CD1c-positive myeloid dendritic cell (primary cell): Measurements from ENCODE around the gene TIGAR.

ENCODE experiments used
- DNase-seq: peaks from one replicate; pipeline ENCODE4 v3.0.0-alpha.2; 2016; ENCODE audit errors: extremely low spot score

The TIGAR gene, protein sequence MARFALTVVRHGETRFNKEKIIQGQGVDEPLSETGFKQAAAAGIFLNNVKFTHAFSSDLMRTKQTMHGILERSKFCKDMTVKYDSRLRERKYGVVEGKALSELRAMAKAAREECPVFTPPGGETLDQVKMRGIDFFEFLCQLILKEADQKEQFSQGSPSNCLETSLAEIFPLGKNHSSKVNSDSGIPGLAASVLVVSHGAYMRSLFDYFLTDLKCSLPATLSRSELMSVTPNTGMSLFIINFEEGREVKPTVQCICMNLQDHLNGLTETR

GRCh38 chr12:4320853-4321701 lies at the start of gene TIGAR:
TIGAR (plus strand) TSS chr12:4321213; CDS start chr12:4321272, 59 bp downstream.
- peak; percentile 99 for DNase-seq

GRCh38 chr12:4271717-4272423 lies 49.1 kb upstream of the TIGAR start:
- DNase-seq, result peak; percentile 76

DNA sequence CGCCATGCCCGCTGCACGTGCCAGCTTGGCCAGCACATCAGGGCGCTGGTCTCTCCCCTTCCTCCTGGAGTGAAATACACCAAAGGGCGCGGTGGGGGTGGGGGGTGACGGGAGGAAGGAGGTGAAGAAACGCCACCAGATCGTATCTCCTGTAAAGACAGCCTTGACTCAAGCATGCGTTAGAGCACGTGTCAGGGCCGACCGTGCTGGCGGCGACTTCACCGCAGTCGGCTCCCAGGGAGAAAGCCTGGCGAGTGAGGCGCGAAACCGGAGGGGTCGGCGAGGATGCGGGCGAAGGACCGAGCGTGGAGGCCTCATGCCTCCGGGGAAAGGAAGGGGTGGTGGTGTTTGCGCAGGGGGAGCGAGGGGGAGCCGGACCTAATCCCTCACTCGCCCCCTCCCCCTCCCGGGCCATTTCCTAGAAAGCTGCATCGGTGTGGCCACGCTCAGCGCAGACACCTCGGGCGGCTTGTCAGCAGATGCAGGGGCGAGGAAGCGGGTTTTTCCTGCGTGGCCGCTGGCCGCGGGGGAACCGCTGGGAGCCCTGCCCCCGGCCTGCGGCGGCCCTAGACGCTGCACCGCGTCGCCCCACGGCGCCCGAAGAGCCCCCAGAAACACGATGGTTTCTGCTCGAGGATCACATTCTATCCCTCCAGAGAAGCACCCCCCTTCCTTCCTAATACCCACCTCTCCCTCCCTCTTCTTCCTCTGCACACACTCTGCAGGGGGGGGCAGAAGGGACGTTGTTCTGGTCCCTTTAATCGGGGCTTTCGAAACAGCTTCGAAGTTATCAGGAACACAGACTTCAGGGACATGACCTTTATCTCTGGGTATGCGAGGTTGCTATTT lies 48.4 kb upstream of the TIGAR start:
- DNase-seq, result peak; percentile 50

DNA sequence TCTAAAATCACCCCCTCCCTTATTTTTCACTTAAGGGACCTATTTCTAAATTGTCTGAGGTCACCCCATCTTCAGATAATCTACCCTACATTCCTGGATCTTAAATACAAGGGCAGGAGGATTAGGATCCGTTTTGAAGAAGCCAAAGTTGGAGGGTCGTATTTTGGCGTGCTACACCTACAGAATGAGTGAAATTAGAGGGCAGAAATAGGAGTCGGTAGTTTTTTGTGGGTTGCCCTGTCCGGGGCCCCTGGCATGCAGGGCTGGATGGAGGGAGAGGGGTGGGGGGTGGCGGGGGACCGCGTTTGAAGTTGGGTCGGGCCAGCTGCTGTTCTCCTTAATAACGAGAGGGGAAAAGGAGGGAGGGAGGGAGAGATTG lies 47.8 kb upstream of the TIGAR start:
- DNase-seq, result no peak

DNA sequence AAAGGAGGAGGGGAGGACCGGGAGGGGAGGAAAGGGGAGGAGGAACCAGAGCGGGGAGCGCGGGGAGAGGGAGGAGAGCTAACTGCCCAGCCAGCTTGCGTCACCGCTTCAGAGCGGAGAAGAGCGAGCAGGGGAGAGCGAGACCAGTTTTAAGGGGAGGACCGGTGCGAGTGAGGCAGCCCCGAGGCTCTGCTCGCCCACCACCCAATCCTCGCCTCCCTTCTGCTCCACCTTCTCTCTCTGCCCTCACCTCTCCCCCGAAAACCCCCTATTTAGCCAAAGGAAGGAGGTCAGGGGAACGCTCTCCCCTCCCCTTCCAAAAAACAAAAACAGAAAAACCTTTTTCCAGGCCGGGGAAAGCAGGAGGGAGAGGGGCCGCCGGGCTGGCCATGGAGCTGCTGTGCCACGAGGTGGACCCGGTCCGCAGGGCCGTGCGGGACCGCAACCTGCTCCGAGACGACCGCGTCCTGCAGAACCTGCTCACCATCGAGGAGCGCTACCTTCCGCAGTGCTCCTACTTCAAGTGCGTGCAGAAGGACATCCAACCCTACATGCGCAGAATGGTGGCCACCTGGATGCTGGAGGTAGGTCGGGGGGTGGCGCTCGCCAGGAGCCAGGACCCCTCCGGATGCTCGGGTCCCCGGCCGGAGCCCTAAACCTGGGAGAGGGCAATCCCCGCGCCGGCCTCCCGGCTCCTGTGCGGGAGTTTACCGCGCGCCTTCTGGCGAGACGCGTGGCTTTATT lies 47.2 kb upstream of the TIGAR start, which contains the start of gene CCND2:
Gene CCND2 (plus strand): TSS at position 111 of the 744 bp plus-strand sequence. CDS start 279 bp downstream, at position 390.
- DNase-seq, result peak; percentile 73

DNA sequence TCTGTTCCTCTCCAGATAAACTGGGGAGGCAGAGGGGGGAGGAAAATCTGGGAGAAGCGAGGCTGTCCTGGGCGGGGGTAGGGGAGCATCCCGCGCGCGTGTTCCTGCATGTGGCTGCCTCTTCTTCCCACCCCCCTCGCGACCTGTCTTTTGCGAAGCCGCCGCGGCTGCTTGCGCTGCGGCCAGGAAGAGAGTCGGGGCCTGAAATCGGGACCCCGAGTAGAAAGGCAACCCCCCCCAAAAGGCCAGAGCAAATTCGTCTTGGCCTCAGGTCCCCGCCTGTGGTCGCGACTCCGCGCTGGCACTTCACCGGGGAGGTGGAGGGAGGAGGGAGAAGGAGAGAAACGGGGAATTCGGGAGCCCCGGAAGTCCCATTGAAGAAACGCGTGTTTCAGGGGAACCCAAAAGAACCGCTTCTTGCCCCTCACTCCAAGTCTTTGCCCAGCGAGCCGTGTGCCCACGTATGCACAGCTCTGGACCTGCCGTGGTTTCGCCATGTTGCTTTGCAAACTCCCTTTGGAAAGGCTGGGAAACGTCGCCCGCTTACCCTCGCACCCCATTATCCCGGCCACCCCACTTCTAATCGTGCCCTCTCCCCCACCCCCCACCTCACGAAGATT lies 46.5 kb upstream of the TIGAR start:
- DNase-seq, result peak; percentile 33

GRCh38 chr12:4275016-4275869 lies 45.8 kb upstream of the TIGAR start:
- DNase-seq, result no peak

GRCh38 chr12:4275870-4276301 lies 45.1 kb upstream of the TIGAR start:
- DNase-seq, result no peak

DNA sequence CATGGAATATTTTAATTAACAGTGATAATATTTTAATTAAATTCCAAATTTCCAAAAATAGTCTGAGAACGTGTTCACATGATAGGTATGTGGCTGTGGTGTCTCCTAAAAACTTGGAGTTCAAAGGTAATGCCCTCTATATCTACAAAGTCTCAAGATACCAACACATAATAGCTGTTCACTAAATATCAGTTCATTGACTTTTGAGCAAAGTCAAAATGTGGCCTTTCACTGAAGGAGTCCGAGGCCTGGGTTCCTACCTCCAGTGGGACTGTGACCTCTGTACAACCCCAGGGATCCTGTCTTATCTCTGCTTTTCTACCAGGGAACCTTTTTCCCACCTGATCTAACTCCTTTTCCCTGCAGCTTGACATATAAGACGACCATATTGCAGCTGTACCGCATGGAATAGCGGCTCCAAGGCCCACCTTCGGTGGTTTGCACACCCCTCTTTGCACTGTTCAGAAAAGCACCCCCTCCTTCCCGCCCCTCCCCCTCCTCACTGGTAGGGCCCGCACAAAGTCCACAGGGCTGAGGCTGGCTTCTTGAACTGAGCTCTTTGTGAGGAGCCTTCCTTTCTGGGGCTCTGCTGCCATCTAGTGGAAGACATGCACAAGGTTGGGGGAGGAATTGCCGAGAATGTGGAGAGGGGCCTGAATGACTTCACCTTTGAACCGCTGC lies 44.3 kb upstream of the TIGAR start:
- peak; percentile 91 for DNase-seq

- DNase-seq, result no peak
Measured at GRCh38 chr12:4277205-4277543, 43.8 kb upstream of the TIGAR start.

DNA sequence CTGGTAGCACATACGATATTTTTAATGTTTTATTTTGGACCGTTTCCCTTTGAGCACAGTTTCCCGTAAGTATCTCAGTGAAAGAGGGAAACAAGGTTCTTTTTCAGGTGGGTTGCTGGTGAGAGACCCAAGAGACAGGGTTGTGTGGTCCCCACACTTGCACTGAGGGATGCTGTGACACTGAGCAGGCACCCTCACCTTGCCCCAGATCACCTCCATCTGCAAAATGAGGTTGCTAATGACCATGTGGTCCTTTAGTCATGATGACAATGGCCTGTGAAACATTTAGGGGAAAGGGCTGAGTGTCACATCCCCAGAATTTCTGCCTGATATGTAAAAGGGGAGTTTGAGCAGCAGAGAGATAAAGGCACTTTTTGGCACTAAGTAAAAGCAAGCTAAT lies 43.2 kb upstream of the TIGAR start:
- no peak for DNase-seq

GRCh38 chr12:4278329-4279197 lies 42.5 kb upstream of the TIGAR start:
- DNase-seq, result peak; percentile 86

GRCh38 chr12:4279198-4279690 lies 41.8 kb upstream of the TIGAR start:
- DNase-seq, result no peak

GRCh38 chr12:4280351-4281163 lies 40.5 kb upstream of the TIGAR start:
- DNase-seq, result no peak

GRCh38 chr12:4281173-4281654 lies 39.8 kb upstream of the TIGAR start:
- DNase-seq, result no peak

GRCh38 chr12:4282103-4282891 lies 38.7 kb upstream of the TIGAR start:
- no peak for DNase-seq
